Hematopoietic multipotent progenitor cell treated with erythropoietin and hydrocortisone succinate and interleukin-3 and kit ligand, for 4 days (in vitro differentiated cells): Measurements from ENCODE around the gene IQSEC1.
A peak's percentile ranks its signal among the peaks of the same experiment; 100 is the strongest.

Experiments
- DNase-seq: peaks from one replicate; pipeline ENCODE4 v3.0.0-alpha.2; 2015

The IQSEC1 gene

GRCh38 chr3:12964711-12965612 is 108.3 kb downstream of the IQSEC1 start:
- no peak for DNase-seq

DNA sequence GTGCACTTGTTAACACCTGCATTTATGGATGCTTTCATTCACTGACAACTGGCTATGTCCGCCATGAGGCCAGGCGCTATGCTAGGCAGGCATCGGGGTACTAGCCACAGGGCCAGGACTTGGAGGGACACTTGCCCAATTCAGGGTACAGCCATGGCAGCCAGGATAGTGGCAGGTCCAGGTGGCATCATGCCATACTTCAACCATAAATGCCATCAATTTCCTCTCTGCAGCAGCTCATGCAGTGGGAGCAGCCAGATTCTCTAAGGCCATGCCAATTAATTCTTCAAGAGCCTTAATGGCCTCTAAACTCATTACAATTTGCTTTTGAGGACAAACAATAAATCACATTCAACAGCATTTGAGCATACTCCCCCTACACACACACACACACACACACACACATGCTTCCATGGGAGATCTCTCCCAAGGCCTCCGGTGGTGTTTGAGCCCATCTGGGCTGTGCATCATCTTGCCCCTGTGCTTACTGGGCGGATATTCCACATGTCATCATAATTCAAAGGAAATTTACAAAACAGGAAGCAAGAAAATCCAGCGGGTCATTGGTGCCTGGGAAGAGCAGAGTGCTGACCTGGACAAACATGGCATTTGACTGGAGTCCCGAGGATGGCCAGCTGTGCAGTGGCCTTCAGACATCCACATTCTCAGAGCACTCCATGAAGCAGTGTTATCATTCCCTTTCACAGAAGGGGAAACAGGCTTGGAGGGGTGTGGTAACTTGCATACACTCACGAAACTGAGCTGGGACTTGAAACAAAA is 109.1 kb downstream of the IQSEC1 start:
- DNase-seq = no peak

DNA sequence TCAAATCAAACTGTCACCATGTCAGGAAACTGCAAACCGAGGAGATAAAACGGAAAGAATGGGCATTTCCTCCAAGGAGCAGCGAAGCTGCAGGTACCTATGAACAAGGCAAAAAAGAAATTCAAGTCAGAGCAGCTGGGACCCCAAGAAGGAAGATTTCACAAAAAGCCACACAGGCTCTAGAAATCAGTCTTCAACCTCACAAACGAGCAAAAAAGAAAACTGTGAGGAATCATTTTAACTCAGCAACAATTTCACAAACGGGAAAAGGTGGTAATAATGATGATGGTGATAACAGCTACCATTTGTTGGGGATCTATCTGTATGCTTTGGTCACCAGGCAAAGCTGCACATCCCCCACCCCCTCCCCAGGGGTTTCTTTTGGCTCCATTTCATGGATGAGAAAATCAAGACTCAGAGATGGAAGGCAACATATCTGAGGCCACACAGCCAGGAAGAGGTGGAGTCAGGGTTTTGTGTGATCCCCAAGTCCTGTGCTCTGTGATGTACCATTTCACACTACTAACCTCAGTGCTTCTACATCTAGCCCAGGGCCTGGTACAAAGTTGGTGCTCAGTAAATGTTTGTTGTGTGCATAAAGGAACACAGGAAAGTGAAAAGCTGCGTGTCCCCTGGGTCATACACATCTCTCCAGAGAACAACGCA is 109.9 kb downstream of the IQSEC1 start:
- no peak for DNase-seq

GRCh38 chr3:12962292-12962691 is 110.9 kb downstream of the IQSEC1 start:
- no peak for DNase-seq

- no peak for DNase-seq
Observed at GRCh38 chr3:12961697-12962036, 111.6 kb downstream of the IQSEC1 start.

DNA sequence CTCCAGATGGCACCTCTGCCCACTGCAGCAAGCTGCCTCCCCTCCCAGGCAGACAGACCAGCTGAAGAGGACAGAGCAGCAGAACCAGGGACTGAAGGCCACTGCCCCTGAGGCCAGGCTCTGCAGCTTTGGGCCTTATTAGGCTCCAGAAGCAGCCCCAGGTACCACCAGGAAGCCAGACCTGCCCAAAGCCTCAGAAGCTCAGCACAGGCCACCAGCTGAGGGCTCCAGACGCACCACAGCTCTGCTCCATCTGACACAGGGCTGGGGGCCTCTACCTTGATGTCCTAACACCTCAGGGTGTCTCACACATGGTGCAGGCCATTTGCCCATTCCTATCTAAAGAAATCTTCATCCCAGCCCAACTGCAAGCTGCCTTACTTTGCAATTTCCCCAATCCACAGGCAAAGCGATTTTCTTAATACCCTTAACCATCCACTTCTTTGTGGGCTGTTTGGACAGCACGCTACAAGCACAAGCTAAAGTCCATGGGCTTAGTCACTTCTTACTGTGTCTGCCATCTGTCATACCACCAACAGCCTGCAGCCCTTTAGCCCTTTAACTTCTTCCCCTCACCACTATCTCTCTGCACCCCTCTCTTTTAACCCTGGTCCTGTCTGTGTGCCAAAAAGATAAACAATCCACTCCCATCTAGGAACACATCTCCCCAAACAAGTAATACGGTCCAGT is 112.1 kb downstream of the IQSEC1 start:
- DNase-seq = peak; percentile 79

GRCh38 chr3:12960497-12960896 is 112.7 kb downstream of the IQSEC1 start:
- no peak for DNase-seq

DNA sequence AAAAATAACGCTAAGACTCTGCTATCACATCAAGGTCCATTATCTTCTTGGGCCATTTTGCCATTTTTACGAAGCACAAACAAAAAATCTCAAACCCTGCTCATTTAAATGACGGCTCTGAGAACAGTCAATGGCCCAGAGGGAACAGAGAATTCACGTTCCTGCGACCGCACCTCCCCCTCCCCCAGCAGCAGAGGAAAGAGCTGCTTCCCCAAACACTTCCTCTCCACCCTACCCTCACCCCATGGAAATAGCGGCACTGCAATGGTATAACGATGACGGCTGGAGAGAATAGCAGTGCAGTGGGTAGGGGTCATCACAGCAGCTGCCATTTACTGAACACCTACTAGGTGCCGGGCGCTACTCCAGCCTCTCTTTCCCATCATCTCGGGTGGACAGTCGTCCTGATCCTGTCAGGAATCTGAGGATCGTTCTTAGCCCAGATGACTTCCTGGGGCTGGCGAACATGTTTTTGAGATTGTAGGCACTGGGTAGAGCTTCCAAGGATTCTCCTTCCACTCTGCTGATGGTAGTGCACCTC is 113.3 kb downstream of the IQSEC1 start:
- peak; percentile 78 for DNase-seq

DNA sequence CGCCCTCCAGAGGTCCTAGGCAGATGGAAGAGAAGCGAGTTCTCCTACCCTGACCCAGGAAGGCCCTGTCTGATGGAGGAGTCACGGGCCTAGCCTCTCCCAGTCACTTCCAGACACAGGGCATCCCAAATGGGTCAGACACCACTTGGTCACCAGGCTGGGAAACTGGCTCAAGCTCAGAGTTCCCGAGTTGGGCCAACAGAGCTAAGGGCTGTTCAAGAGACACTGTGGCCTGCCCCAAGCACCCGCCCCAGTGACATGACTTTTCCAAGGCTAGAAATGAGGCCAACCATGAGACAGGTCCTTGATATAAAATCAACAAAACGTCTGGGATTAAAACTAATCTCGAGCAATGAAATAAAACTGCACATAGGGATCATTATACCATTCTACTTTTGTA is 113.8 kb downstream of the IQSEC1 start:
- no peak for DNase-seq

- DNase-seq = no peak
Observed at GRCh38 chr3:12957824-12958792, 115.1 kb downstream of the IQSEC1 start.

- DNase-seq = no peak
Observed at GRCh38 chr3:12957339-12957738, 115.9 kb downstream of the IQSEC1 start.

DNA sequence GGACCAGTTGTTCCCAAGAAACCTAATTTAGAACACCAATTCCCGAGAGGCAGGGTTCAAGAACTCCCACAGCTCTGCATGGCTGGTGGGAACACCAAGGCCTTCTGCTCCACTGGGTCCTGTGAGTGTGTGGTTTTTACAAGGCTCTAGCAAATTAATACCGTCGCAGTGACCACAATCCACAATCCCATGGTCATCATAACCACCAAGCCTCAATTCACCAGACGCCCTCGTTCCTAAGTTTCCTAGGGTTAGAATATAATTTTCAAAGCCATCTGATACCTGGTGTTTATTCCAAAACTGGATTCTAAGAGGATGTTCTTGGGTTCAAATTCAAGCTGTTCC is 116.9 kb downstream of the IQSEC1 start:
- no peak for DNase-seq

DNA sequence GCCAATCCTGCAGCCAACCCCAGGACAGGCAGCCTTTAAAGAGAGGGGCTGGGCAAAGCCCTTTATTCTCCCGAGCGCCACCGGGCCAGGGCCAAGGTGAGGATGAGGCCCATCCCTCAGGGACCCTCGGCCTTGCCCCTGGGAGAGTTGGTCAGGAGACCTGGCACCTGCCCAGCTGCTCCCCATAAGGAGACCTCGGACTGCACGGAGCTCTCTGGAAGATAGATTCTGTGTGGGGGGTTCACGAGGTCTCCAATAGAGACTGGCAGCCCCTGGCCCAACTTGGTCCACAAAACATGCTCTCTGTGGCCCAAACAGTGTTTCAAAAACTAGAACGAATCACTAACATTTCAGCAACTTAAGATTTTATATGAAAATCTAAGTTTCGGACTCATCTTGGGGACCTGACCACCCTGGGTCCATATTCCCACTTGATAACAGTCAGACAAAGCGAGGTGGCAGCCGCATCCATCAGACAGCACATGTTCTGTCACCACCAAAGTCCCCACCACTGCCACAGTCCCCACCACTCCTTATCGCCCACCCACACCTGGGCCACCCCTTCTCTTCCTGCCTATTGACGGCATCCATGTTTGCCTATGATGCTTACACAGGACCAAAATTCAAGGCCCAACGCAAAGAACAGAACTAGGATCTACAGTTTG is 117.4 kb downstream of the IQSEC1 start:
- DNase-seq = peak; percentile 43

GRCh38 chr3:12954891-12955650 is 118.2 kb downstream of the IQSEC1 start:
- DNase-seq = peak; percentile 94

GRCh38 chr3:12954180-12954579 is 119.0 kb downstream of the IQSEC1 start:
- DNase-seq = no peak

DNA sequence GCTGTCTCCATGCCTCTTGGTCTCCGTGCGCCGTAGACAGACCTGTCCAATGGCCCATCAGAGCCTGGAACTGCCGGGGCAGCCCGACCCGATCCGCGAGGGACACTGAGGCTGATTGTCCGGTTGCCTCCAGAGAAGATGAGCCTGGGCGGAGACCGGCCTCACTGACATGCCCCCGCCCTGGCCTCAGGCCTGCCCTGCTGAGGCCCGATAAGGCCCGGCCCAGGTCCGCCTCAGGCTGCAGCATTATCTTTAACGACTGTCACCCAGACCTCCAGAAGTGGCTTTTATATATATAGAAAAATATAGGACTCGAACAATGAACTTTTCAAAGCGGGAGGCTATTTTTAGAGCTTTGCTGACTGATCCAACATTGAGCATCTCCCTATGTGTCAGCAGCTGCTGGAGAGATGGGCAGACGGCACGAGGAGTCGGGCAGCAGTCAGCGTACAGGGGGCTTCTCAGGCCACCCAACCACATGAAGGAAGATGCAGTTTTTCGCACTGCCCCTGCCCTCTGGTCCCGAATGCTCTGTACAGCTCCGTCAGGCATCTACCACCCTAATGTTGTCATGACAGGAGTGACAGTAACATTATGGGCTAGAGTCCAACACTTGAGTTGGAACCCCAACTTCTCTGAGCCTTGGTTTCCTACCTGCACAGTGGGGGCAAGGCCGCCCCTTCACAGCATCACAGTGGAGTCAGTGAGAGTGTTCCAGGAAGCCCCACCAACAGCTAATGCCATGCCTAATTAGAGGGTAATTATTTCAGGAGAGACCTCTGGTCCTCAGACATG is 119.8 kb downstream of the IQSEC1 start:
- peak; percentile 92 for DNase-seq

DNA sequence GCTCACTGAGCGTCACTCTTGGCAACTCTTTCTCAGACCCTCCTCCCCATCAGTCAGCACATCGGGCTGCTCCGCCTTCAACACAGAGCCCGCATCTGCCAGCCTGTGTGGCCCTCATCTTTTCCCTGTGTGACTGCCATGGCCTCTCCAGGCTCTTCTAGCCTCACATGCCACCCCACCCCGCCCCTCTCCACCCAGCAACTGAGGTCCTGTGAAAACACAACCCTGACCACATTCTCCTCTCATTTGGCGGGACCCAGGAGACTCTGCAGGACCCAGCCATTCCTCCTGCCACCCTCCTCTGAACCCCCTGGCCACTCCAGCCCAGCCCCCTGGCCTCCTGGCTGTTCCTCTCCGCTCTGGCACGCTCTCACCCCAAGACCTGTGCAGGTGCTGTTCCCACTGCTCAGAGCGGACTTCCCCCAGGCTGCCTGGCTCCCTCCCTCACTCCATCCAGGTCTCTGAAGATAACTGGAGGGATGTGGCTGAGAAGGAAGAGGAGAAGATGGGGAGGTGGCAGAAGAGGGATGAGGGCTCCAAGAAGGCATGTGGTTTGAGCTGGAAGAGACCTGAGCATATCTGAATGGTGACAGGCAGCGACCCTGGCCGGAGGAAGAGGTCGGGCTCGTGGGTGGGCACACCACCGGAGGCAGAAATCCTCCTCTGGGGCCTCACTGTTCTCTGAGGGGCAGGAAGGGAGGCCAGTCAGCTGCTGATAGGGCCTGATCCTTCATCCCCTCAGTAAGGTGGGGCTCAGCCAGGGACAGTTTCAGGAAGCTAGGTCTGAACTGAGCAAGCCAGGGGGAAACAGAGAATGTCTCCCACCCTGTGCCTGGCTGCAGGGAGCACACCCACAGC is 120.7 kb downstream of the IQSEC1 start:
- DNase-seq = peak; percentile 37
